GM21447 (cell line): Measurements from ENCODE around the gene PCDHGC4.

Experiments
- ATAC-seq: cut with Tn5 transposase; IDR thresholded peaks from one replicate; pipeline ENCODE4 v1.9.1; 2021; ENCODE audit not compliant: unreplicated experiment

Gene PCDHGC4

GRCh38 chr5:141528291-141528984 is 43.6 kb downstream of the PCDHGC4 start:
- ATAC-seq, result no peak

- peak; percentile 45 for ATAC-seq
Measured at GRCh38 chr5:141529002-141529401, 44.2 kb downstream of the PCDHGC4 start.

- peak; percentile 47 for ATAC-seq
Measured at GRCh38 chr5:141529873-141530272, 45.0 kb downstream of the PCDHGC4 start.

- no peak for ATAC-seq
Measured at GRCh38 chr5:141532726-141533125, 47.9 kb downstream of the PCDHGC4 start.

- ATAC-seq, result no peak
Measured at GRCh38 chr5:141533897-141534296, 49.1 kb downstream of the PCDHGC4 start.

- no peak for ATAC-seq
Measured at GRCh38 chr5:141534492-141535213, 49.8 kb downstream of the PCDHGC4 start.
